Measurements from ENCODE around the gene SLC6A14.

SLC6A14 gene

DNA sequence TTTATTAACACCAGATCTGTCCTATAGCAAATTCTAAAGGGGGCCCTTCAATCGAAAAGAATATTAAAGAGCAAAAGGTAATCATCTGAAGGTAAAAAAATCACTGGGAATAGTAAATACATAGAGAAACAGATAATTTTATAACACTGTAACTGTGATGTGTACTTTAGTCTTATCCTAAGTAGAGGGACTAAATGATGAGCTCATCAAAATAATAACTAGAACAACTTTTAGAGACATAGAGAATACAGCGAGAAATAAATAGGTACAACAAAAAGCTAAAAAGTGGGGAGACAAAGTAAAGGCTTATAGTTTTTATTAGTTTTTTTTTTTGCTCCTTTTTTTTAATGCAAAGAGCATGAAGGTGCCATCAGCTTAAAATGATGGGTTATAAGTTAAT lies 43.7 kb downstream of the SLC6A14 start:
- H3K9ac ChIP-seq (ENCODE audit: low read length in 5 of 5): no peak overlapping the region
- no peaks in the 10 kb centered on the region for H3K9me3 ChIP-seq (ENCODE audit: control insufficient read depth in 5 of 5, low read length in 5 of 5)
- H3K27me3 ChIP-seq (ENCODE audit: control insufficient read depth in 5 of 5, insufficient read depth in 4 of 5, low read length in 5 of 5): peaks cover 0 to 5% (median 0%) of the 10 kb centered on the region in 5 donors
- H3K27ac ChIP-seq (ENCODE audit: low read depth, low read length): no peak overlapping the region
- no peaks in the 10 kb centered on the region for H3K36me3 ChIP-seq (ENCODE audit: control insufficient read depth in 5 of 5, insufficient read depth in 5 of 5, low read length in 5 of 5)
- H3K4me3 ChIP-seq (ENCODE audit: low read depth in 1 of 5, low read length in 5 of 5): no peak overlapping the region
- H3K4me1 ChIP-seq (ENCODE audit: control insufficient read depth in 5 of 5, insufficient read depth in 5 of 5, low read length in 5 of 5): no peaks in the 10 kb centered on the region

DNA sequence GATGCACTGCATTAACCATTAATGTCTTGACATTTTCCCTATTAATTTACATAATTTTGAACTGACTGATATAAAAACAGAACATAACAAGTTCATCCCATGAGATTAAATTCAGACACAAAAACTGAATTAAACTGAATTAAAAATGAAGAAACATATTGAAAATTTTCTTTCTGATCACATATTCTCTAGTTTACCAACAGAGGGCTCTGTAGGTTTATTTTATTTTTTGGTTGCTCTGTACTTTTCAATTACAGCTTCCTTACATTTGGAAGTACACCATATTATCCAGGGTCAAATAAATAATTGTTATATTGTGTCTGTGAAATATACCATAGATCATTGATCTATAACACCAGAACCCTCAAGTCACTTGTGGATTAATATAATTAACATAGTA lies 53.7 kb downstream of the SLC6A14 start:
- Histone ChIP-seq H3K9ac (ENCODE audit: low read length in 5 of 5) (no peak overlapping the region), H3K27ac (ENCODE audit: low read depth, low read length) (no peak overlapping the region)

DNA sequence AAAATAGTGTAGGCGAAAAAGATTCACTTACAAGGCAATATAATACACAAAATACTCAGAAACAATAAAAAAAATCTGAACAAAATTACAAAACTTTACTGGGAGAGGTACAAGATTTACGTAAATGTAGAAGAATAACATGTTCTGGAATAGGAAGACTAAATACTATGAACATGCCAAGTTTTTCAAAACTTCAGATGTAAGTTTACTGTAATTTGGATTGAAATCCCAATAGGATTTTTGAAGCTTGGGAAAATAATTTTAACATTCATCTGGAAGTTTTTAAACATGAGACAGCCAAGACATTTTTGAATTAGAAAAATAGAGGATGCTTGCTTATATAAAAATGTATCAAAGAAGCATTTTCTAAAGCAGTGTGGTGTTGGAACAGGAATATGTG lies 56.9 kb downstream of the SLC6A14 start:
- no peak overlapping the region for H3K4me3 ChIP-seq (ENCODE audit: low read depth in 1 of 5, low read length in 5 of 5)
- H3K36me3 ChIP-seq (ENCODE audit: control insufficient read depth in 5 of 5, insufficient read depth in 5 of 5, low read length in 5 of 5): no peaks in the 10 kb centered on the region
- no peaks in the 10 kb centered on the region for H3K27me3 ChIP-seq (ENCODE audit: control insufficient read depth in 5 of 5, insufficient read depth in 4 of 5, low read length in 5 of 5)
- no peak overlapping the region for H3K9ac ChIP-seq (ENCODE audit: low read length in 5 of 5)
- no peak overlapping the region for H3K27ac ChIP-seq (ENCODE audit: low read depth, low read length)
- no peaks in the 10 kb centered on the region for H3K9me3 ChIP-seq (ENCODE audit: control insufficient read depth in 5 of 5, low read length in 5 of 5)
- H3K4me1 ChIP-seq (ENCODE audit: control insufficient read depth in 5 of 5, insufficient read depth in 5 of 5, low read length in 5 of 5): no peaks in the 10 kb centered on the region

More for the DNA sequence above, 53.7 kb downstream of the SLC6A14 start:
- H3K36me3 ChIP-seq (ENCODE audit: control insufficient read depth in 5 of 5, insufficient read depth in 5 of 5, low read length in 5 of 5): no peaks in the 10 kb centered on the region
- no peaks in the 10 kb centered on the region for H3K4me1 ChIP-seq (ENCODE audit: control insufficient read depth in 5 of 5, insufficient read depth in 5 of 5, low read length in 5 of 5)
- H3K27me3 ChIP-seq (ENCODE audit: control insufficient read depth in 5 of 5, insufficient read depth in 4 of 5, low read length in 5 of 5): no peaks in the 10 kb centered on the region
- H3K9me3 ChIP-seq (ENCODE audit: control insufficient read depth in 5 of 5, low read length in 5 of 5): no peaks in the 10 kb centered on the region
- H3K4me3 ChIP-seq (ENCODE audit: low read depth in 1 of 5, low read length in 5 of 5): no peak overlapping the region

DNA sequence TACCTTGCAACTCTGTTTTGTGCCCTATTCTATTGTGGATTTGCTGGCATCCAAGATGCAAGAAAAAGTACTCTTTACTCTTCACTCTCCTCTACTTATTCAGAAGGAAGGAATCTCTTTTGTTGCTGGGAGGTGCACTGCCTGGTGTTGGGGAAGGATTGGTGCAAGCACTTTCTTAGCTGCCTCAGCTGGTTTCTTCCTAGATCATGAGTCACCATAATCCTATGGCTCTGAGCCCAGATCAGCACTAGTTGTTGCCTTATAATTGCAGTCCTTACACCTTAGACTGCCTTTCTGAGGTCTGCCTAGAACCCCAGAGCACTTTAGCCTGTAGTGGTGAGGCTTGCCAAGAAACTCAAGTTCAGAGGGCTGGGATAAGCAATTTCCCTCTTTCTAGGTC lies 63.4 kb downstream of the SLC6A14 start:
- no peak overlapping the region for H3K4me3 ChIP-seq (ENCODE audit: low read depth in 1 of 5, low read length in 5 of 5)
- no peaks in the 10 kb centered on the region for H3K4me1 ChIP-seq (ENCODE audit: control insufficient read depth in 5 of 5, insufficient read depth in 5 of 5, low read length in 5 of 5)
- H3K36me3 ChIP-seq (ENCODE audit: control insufficient read depth in 5 of 5, insufficient read depth in 5 of 5, low read length in 5 of 5): no peaks in the 10 kb centered on the region
- H3K9ac ChIP-seq (ENCODE audit: low read length in 5 of 5): no peak overlapping the region
- H3K9me3 ChIP-seq (ENCODE audit: control insufficient read depth in 5 of 5, low read length in 5 of 5): peaks cover 0 to 5% (median 2%) of the 10 kb centered on the region in 5 donors
- peaks cover 0 to 4% (median 0%) of the 10 kb centered on the region in 5 donors for H3K27me3 ChIP-seq (ENCODE audit: control insufficient read depth in 5 of 5, insufficient read depth in 4 of 5, low read length in 5 of 5)
- H3K27ac ChIP-seq (ENCODE audit: low read depth, low read length): no peak overlapping the region
